Fibroblast of lung (primary cell): ENCODE results near the gene SLC34A1.

Experiments used
- CTCF ChIP-seq, 2 donors: IDR thresholded peaks in 1 of 2; conservative IDR thresholded peaks in 1 of 2; 1 replicate in 1 of 2; 2 replicates in 1 of 2; pipeline ENCODE4 v1.5.1; 2011 to 2012; ENCODE audit warnings: low read length in 2 of 2, control low read depth in 1 of 2, inconsistent platforms in 1 of 2, low read depth in 1 of 2, mild to moderate bottlenecking in 1 of 2
- EZH2 ChIP-seq: IDR thresholded peaks from 2 replicates; pipeline ENCODE4 v1.5.1; 2012; ENCODE audit warnings: low read length, control low read depth, mild to moderate bottlenecking; ENCODE audit errors: missing control alignments

- TF ChIP-seq CTCF (conservative IDR thresholded peaks at IDR 0.05 in 1 of 2, IDR thresholded peaks at IDR 0.05 in 1 of 2; ENCODE audit: low read depth in 1 of 2, low read length in 2 of 2) (no peak), EZH2 (no peak)
Observed at GRCh38 chr5:177380805-177381126, 3.5 kb upstream of the SLC34A1 start.
